Osteocyte (in vitro differentiated cells): Measurements from ENCODE around the gene UBE3C. TPM values are rescaled to one million over a fixed set of nuclear protein-coding genes. Genes with fewer than 3 reads are reported as not detected.

Experiments
- DNase-seq: peaks from one replicate; pipeline ENCODE4 v3.0.0; 2021; ENCODE audit warnings: mixed read lengths; ENCODE audit not compliant: unreplicated experiment; ENCODE audit errors: extremely low spot score
- H3K27ac Mint-ChIP-seq: one replicate; pipeline ENCODE4 v1.8.0; 2021; ENCODE audit warnings: mild to moderate bottlenecking, mixed read lengths; ENCODE audit not compliant: unreplicated experiment
- H3K27me3 Mint-ChIP-seq: one replicate; pipeline ENCODE4 v1.8.0; 2021; ENCODE audit warnings: mixed read lengths; ENCODE audit not compliant: unreplicated experiment
- H3K36me3 Mint-ChIP-seq: one replicate; pipeline ENCODE4 v1.8.0; 2021; ENCODE audit warnings: mixed read lengths; ENCODE audit not compliant: unreplicated experiment
- H3K4me1 Mint-ChIP-seq: one replicate; pipeline ENCODE4 v1.8.0; 2021; ENCODE audit warnings: mixed read lengths; ENCODE audit not compliant: unreplicated experiment
- H3K4me3 Mint-ChIP-seq: one replicate; pipeline ENCODE4 v1.8.0; 2021; ENCODE audit warnings: mild to moderate bottlenecking, moderate library complexity, mixed read lengths; ENCODE audit not compliant: unreplicated experiment
- H3K9me3 Mint-ChIP-seq: one replicate; pipeline ENCODE4 v1.8.0; 2021; ENCODE audit warnings: mixed read lengths; ENCODE audit not compliant: unreplicated experiment
- total RNA-seq: library from RNA; stranded (reverse); gene quantifications from 2 replicates; pipeline ENCODE4 v1.2.1, GENCODE V29; 2021
- TF ChIP-seq, protein P1 (sequence below): fragments of 200-600 bp; sonication (generic); IDR thresholded peaks from 2 replicates; pipeline ENCODE4 v1.5.0; 2021; ENCODE audit warnings: antibody characterized with exemption, mild to moderate bottlenecking, moderate library complexity

The UBE3C gene
- total RNA-seq, 1 donor from 2014 or later = 59.6 TPM

DNA sequence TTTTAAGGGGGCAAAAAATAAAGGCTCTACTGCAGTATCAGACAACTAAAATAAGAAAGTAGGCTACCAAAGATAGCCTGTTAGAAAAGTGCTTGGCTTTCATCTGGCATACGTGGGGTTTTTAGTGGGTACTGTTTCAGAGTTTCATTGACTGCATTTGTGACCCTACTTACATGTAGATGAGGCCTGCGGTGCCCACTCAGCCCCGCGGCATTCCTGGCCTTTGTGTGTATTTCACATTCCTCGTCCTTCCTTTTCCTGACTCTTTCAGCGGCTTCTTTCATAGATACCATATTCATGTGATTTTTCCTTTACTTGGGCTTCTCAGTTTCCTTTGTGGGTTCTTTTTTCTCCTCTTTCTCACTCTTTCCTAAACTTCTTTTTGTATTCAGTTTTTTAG, 50.7 kb downstream of the UBE3C start:
- no peaks in the 10 kb centered on the region for H3K9me3 Mint-ChIP-seq
- no peaks in the 10 kb centered on the region for H3K27me3 Mint-ChIP-seq
- peaks cover 61% of the 10 kb centered on the region for H3K36me3 Mint-ChIP-seq
- no peak for DNase-seq
- H3K4me3 Mint-ChIP-seq = no peak overlapping the region
- no peak overlapping the region for H3K27ac Mint-ChIP-seq
- TF ChIP-seq, protein P1, sequence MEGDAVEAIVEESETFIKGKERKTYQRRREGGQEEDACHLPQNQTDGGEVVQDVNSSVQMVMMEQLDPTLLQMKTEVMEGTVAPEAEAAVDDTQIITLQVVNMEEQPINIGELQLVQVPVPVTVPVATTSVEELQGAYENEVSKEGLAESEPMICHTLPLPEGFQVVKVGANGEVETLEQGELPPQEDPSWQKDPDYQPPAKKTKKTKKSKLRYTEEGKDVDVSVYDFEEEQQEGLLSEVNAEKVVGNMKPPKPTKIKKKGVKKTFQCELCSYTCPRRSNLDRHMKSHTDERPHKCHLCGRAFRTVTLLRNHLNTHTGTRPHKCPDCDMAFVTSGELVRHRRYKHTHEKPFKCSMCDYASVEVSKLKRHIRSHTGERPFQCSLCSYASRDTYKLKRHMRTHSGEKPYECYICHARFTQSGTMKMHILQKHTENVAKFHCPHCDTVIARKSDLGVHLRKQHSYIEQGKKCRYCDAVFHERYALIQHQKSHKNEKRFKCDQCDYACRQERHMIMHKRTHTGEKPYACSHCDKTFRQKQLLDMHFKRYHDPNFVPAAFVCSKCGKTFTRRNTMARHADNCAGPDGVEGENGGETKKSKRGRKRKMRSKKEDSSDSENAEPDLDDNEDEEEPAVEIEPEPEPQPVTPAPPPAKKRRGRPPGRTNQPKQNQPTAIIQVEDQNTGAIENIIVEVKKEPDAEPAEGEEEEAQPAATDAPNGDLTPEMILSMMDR = no peak
- no peaks in the 10 kb centered on the region for H3K4me1 Mint-ChIP-seq

DNA sequence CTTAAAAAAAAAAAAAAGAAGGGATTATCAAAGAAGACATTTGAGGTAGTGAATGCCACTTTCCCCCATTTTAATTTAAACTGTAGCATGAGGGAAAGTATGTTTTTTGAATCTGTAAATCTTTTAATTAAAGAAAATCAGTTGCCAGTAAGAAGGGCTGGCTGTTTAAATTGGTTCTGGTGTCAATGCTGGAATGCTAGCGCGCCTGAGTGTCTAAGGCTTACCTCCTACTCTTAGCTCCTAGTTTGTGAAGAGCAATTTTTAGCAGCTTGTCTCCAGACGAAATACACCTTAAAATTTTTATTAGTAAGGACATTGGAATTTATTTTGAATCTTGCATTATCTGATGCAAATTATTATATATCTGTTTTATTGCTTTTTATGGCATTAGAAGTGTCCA, 54.1 kb downstream of the UBE3C start:
- Mint-ChIP-seq H3K36me3 (peaks cover 60% of the 10 kb centered on the region), H3K4me1 (no peaks in the 10 kb centered on the region), H3K4me3 (no peak overlapping the region), H3K27ac (no peak overlapping the region), H3K27me3 (no peaks in the 10 kb centered on the region), H3K9me3 (peaks cover 8% of the 10 kb centered on the region)
- TF ChIP-seq, protein P1 = no peak
- DNase-seq = no peak

DNA sequence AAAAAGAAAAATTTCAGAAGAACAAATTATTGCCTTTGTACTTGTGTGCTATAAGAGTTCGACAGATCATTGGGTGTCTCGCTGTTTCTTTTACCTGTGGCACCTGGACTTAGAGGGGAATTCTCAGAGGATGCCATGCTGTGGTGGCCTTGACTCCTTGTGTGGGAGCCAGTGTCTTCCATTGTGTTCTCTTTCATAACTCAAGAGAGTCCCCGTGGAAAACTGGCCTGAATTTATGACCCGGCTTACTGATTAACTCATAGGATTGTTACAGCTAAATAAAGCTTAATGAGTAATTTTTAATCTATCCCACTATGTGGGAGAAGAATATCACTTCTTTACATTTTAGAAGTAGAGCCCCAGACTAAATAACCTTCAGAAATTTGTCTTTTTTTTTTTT, 54.5 kb downstream of the UBE3C start:
- Mint-ChIP-seq H3K36me3 (peaks cover 57% of the 10 kb centered on the region), H3K27me3 (no peaks in the 10 kb centered on the region), H3K4me3 (no peak overlapping the region), H3K9me3 (peaks cover 8% of the 10 kb centered on the region), H3K27ac (no peak overlapping the region), H3K4me1 (no peaks in the 10 kb centered on the region)
- no peak for DNase-seq
- TF ChIP-seq, protein P1 = no peak

DNA sequence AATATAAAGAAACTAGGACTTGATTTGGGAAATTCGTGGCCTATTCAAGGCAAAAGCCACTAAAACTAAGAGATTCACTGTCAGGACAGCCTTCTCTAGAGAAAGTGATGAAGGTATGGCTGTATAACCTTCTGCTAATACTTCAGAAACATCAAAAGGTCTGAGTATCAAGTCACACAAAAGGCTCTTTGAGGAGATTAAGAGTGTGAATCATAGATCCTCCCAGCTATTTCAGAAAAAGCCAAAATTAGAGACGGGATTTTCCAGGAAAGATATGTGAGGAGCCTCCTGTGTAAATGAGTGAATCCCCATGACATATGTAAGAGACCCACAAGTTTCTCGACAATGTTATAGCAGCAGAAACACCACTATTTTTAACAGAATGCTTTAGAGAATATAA, 56.2 kb downstream of the UBE3C start:
- H3K4me3 Mint-ChIP-seq = no peak overlapping the region
- H3K36me3 Mint-ChIP-seq = peaks cover 58% of the 10 kb centered on the region
- H3K4me1 Mint-ChIP-seq = no peaks in the 10 kb centered on the region
- no peaks in the 10 kb centered on the region for H3K27me3 Mint-ChIP-seq
- DNase-seq = no peak
- no peak overlapping the region for H3K27ac Mint-ChIP-seq
- TF ChIP-seq, protein P1 = no peak
- H3K9me3 Mint-ChIP-seq = peaks cover 8% of the 10 kb centered on the region

DNA sequence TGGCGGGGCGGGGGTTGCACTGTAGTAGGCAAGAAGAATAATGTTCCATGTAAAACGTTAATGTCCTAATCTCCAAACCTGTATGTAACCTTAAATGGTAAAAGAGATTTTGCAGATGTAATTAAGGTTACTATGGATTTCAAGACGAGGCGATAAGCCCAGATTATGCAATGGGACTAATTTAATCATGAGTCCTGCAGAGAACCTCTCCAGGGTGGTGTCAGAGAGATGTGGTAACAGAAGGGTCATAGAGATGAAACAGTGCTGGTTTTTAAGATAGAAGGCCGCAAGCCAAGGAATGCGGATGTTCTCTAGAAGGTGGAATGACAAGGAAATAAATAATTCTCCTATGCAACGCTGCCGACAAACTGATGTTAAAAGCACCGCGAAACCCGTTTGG, 57.1 kb downstream of the UBE3C start:
- no peak overlapping the region for H3K4me3 Mint-ChIP-seq
- H3K9me3 Mint-ChIP-seq = peaks cover 8% of the 10 kb centered on the region
- H3K27me3 Mint-ChIP-seq = no peaks in the 10 kb centered on the region
- TF ChIP-seq, protein P1 = no peak
- no peak for DNase-seq
- peaks cover 2% of the 10 kb centered on the region for H3K4me1 Mint-ChIP-seq
- no peak overlapping the region for H3K27ac Mint-ChIP-seq
- peaks cover 54% of the 10 kb centered on the region for H3K36me3 Mint-ChIP-seq
